GM10266 (cell line): Measurements from ENCODE around the gene HECA.
"Not testable (repeated sequence)": the region's sequence is repeated elsewhere in the genome, so short reads cannot be mapped to it uniquely, and the experiment has no call there.

ENCODE experiments used
- DNase-seq: peaks from one replicate; pipeline ENCODE4 v3.0.0; 2012; ENCODE audit errors: extremely low spot score
- CTCF ChIP-seq: IDR thresholded peaks from 2 replicates; pipeline ENCODE4 v1.5.1; 2012; ENCODE audit warnings: mild to moderate bottlenecking, low read depth; ENCODE audit not compliant: control insufficient read depth, insufficient read depth; ENCODE audit errors: missing control alignments

HECA gene

GRCh38 chr6:139198529-139199288, 63.8 kb downstream of the HECA start:
- no peak for TF ChIP-seq CTCF
- DNase-seq = no peak

DNA sequence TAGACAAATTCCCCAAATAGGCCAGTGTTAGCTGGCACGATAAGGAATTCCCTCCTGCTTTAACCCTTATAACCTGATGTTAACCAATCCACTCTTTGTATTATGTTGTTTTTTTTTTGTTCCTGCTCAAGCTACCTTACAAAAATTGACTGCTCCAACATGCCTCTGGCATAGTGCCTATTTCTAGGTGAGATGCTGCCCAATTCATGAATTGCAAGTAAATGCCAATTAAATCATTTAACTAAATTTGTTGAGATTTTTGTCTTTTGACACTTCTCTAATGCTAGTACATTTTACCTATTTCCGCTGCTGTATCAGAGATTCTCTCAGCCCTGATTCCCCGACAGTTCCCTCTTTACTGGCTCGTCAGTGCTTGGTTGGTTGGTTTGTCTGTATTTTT, 66.5 kb downstream of the HECA start:
- DNase-seq = no peak
- no peak for TF ChIP-seq CTCF

DNA sequence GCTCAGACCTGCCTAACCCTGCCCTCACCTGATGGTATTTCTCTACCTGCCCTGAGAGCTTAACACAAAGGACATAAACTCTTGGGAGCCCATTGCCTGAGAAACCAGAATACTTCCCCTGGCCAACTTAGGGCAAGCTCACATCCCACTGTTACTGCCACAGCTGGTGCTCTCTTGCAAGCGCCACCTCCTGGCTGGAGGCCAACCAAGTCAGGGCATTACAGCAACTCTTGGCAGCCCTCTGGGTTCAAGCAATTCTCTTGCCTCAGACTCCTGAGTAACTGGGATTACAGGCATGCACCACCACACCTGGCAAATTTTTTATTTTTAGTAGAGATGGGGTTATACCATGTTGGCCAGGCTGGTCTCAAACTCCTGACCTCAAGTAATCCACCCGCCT, 70.1 kb downstream of the HECA start:
- TF ChIP-seq CTCF = no peak
- DNase-seq = no peak

GRCh38 chr6:139205843-139206242, 71.0 kb downstream of the HECA start:
- DNase-seq = no peak
- TF ChIP-seq CTCF = no peak

DNA sequence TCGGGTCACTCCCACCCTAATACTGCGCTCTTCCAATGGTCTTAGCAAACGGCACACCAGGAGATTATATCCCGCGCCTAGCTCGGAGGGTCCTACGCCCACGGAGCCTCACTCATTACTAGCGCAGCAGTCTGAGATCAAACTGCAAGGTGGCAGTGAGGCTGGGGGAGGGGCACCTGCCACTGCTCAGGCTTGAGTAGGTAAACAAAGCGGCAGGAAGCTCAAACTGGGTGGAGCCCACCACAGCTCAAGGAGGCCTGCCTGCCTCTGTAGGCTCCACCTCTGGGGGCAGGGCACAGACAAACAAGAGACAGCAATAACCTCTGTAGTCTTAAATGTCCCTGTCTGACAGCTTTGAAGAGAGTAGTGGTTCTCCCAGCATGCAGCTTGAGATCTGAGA, 75.9 kb downstream of the HECA start:
- not testable (repeated sequence) for DNase-seq

DNA sequence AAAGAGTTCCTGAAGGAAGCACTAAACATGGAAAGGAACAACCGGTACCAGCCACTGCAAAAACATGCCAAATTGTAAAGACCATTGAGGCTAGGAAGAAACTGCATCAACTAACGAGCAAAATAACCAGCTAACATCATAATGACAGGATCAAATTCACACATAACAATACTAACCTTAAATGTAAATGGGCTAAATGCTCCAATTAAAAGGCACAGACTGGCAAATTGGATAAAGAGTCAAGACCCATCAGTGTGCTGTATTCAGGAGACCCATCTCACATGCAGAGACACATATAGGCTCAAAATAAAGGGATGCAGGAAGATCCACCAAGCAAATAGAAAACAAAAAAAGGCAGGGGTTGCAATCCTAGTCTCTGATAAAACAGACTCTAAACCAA, 77.6 kb downstream of the HECA start:
- not testable (repeated sequence) for DNase-seq

- peak; percentile 74 for DNase-seq
- TF ChIP-seq CTCF = peak; percentile 93
These were observed 84.4 kb downstream of the HECA start for GRCh38 chr6:139219271-139219729.

GRCh38 chr6:139219746-139220145, 84.9 kb downstream of the HECA start:
- no peak for TF ChIP-seq CTCF

GRCh38 chr6:139228387-139228786, 93.5 kb downstream of the HECA start:
- not testable (repeated sequence) for DNase-seq

More at GRCh38 chr6:139219746-139220145, 84.9 kb downstream of the HECA start:
- DNase-seq = no peak
